GM12874 (cell line): Measurements from ENCODE around the gene SUB1.

ENCODE experiments used
- TF ChIP-seq, protein P1 (sequence below): IDR thresholded peaks from 2 replicates; pipeline ENCODE4 v1.5.1; 2011; ENCODE audit warnings: low read depth, mild to moderate bottlenecking, control low read depth, low read length, moderate library complexity; ENCODE audit not compliant: insufficient read depth

Gene SUB1

DNA sequence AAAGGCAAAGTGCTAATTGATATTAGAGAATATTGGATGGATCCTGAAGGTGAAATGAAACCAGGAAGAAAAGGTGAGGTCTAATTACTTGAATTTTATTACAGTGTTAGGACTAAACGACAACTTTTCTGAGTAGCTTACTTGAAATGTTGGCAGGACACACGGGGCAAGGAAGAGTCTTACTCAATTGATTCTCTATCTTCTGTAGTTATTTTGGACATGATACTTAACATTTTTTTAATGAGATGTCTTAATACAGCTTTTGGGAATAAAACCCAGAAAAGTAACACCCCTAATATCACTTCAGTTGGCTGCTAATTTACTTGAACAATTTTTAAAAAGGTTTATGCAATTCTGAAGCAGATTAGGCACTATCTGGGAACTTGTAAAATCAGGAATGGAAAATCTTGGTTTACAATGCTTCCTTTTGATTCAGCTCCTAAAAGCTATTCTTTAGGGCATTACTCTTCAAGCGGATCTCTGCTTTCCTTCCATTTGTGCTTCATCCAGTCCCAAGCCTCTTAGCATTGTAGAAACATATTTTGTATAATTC lies 13.7 kb downstream of the SUB1 start:
- TF ChIP-seq, protein P1, sequence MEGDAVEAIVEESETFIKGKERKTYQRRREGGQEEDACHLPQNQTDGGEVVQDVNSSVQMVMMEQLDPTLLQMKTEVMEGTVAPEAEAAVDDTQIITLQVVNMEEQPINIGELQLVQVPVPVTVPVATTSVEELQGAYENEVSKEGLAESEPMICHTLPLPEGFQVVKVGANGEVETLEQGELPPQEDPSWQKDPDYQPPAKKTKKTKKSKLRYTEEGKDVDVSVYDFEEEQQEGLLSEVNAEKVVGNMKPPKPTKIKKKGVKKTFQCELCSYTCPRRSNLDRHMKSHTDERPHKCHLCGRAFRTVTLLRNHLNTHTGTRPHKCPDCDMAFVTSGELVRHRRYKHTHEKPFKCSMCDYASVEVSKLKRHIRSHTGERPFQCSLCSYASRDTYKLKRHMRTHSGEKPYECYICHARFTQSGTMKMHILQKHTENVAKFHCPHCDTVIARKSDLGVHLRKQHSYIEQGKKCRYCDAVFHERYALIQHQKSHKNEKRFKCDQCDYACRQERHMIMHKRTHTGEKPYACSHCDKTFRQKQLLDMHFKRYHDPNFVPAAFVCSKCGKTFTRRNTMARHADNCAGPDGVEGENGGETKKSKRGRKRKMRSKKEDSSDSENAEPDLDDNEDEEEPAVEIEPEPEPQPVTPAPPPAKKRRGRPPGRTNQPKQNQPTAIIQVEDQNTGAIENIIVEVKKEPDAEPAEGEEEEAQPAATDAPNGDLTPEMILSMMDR, result no peak

GRCh38 chr5:32600054-32600622 lies 14.8 kb downstream of the SUB1 start:
- TF ChIP-seq, protein P1, result no peak

GRCh38 chr5:32601623-32602295 lies 16.4 kb downstream of the SUB1 start:
- TF ChIP-seq, protein P1, result no peak

DNA sequence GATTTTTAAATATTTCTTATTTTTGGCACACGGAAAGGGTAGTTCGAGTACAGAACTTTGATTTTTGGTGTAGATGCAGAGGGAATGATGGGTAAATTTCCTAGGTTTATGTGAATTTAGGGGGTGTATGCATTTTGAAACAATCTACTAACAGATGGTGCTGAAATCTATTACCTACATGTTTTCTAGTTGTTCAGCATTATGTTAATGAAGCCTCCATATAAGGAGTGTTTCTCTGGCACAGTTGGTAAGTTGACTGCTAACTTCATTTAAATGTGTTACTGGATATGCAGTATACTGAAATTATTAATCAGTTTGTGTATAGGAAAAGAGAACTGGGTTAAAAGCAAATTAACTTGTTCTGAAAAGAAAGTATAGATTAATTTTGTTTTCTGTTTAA lies 17.5 kb downstream of the SUB1 start:
- TF ChIP-seq, protein P1, result no peak

GRCh38 chr5:32604800-32605765 lies 19.7 kb downstream of the SUB1 start:
- TF ChIP-seq, protein P1, result no peak

DNA sequence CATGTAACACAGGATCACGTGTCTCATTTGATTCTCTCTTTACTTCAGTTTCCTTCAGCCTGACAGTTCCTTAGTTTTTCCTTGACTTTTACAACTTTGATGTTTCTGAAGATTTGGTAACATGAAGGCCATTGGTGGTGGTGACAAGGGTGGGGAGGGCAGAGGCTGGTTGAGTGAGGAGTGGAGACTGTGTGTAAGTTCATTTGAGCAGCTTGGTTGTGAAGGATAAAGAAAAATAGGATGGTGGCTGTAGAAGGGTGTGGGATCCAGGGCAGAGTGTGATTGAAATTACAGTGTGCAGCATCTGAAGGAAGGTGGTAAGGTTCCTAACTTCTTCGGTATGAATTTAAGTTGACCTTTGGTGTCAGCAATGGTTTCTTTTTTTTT lies 20.4 kb downstream of the SUB1 start:
- TF ChIP-seq, protein P1, result no peak
